ENCODE measurements around the gene EHMT1. TPM values are rescaled to one million over a fixed set of nuclear protein-coding genes. Genes with fewer than 3 reads are reported as not detected.
"Not testable (repeated sequence)": the region's sequence is repeated elsewhere in the genome, so short reads cannot be mapped to it uniquely, and the experiment has no call there.

Gene EHMT1
- total RNA-seq, 1 donor: 46.3 TPM

DNA sequence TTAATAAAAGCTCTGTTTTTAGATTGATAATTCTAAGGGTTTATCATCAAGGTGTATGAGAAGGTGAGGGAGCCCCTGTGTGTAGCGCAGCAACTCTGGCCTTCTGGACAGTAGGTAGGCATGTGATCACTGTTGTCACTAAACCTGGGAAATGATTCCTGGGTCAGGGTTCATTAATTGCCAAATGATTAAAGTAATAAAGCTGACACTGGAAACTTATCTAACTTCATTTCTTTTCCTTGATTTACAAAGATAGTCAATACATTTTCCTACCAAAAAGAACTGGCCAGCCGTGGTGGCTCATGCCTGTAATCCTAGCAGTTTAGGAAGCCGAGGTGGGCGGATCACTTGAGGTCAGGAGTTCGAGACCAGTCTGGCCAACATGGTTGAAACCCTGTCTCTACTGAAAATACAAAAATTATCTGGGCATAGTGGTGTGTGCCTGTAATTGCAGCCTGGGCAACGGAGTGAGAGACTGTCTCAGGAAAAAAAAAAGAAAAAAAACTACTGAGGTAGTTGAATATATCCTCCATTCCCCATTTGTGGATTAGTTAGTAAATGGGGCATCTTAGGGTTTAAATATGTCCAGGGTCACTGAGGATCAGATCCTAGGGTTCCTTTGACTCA, 2.4 kb downstream of the EHMT1 start:
- Histone ChIP-seq H3K4me1 (ENCODE audit: insufficient read depth, low read length) (peaks cover 25% of the 10 kb centered on the region), H3K79me2 (ENCODE audit: insufficient read depth, low read length) (peaks cover 81% of the 10 kb centered on the region), H3K4me3 (ENCODE audit: insufficient read depth, low read length) (no peak overlapping the region), H3K4me2 (ENCODE audit: insufficient read depth, low read length) (peak overlapping the region; percentile 80), H3K9me3 (ENCODE audit: low read depth, low read length) (no peaks in the 10 kb centered on the region), H3K36me3 (ENCODE audit: insufficient read depth, low read length) (peaks cover under 1% of the 10 kb centered on the region), H3K27me3 (ENCODE audit: insufficient read depth, low read length) (no peaks in the 10 kb centered on the region), H3K27ac (ENCODE audit: low read depth, low read length) (no peak overlapping the region), H2AFZ (ENCODE audit: low read length) (no peak overlapping the region), H4K20me1 (ENCODE audit: insufficient read depth, low read length) (peaks cover 34% of the 10 kb centered on the region)
- TF ChIP-seq, protein P1, sequence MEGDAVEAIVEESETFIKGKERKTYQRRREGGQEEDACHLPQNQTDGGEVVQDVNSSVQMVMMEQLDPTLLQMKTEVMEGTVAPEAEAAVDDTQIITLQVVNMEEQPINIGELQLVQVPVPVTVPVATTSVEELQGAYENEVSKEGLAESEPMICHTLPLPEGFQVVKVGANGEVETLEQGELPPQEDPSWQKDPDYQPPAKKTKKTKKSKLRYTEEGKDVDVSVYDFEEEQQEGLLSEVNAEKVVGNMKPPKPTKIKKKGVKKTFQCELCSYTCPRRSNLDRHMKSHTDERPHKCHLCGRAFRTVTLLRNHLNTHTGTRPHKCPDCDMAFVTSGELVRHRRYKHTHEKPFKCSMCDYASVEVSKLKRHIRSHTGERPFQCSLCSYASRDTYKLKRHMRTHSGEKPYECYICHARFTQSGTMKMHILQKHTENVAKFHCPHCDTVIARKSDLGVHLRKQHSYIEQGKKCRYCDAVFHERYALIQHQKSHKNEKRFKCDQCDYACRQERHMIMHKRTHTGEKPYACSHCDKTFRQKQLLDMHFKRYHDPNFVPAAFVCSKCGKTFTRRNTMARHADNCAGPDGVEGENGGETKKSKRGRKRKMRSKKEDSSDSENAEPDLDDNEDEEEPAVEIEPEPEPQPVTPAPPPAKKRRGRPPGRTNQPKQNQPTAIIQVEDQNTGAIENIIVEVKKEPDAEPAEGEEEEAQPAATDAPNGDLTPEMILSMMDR (IDR thresholded peaks at IDR 0.05; ENCODE audit: extremely low read depth, low read depth, low read length): peak; percentile 35
- DNase-seq (ENCODE audit: insufficient read length, low spot score, missing footprints): peak; percentile 69

DNA sequence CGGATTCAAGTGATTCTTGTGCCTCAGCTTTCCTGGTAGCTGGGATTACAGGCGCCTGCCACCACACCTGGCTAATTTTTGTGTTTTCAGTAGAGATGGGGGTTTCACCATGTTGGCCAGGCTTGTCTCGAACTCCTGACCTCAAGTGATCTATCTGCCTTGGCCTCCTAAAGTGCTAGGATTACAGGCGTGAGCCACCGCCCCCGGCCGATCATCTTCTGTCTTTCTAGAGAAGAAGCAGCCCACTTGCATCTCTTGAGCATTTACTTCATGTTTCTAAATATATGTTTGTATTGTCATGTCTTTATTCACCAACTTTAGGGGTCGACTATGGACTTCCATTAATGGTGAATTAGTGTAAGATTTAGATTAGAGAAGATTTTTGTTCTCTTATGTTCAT, 3.4 kb downstream of the EHMT1 start:
- H2AFZ ChIP-seq (ENCODE audit: low read length): not testable (repeated sequence)
- peaks cover 83% of the 10 kb centered on the region for H3K79me2 ChIP-seq (ENCODE audit: insufficient read depth, low read length)

DNA sequence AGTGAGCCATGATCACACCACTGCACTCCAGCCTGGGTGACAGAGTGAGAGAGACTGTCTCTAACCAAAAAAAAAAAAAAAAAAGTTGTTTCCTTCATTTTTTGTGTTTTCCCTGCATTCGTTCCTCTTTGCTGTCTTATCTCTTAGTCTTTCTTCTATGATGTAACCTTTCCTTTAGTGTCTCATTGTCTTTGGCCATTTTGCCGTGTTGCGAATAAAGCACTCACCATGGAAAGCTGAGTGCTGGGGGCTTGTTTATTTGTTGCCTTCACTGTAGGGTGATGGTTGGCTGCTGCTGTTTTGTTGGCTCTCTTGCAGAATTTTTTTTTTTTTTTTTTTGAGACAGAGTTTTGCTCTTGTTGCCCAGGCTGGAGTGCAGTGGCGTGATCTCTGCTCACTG, 7.7 kb downstream of the EHMT1 start:
- no peaks in the 10 kb centered on the region for H3K27me3 ChIP-seq (ENCODE audit: insufficient read depth, low read length)
- no peak for DNase-seq (ENCODE audit: insufficient read length, low spot score, missing footprints)
- no peak overlapping the region for H3K27ac ChIP-seq (ENCODE audit: low read depth, low read length)
- H3K79me2 ChIP-seq (ENCODE audit: insufficient read depth, low read length): peaks cover 93% of the 10 kb centered on the region
- peaks cover 43% of the 10 kb centered on the region for H4K20me1 ChIP-seq (ENCODE audit: insufficient read depth, low read length)
- H3K4me3 ChIP-seq (ENCODE audit: insufficient read depth, low read length): no peak overlapping the region
- TF ChIP-seq, protein P1 (IDR thresholded peaks at IDR 0.05; ENCODE audit: extremely low read depth, low read depth, low read length): no peak
- no peak overlapping the region for H3K4me2 ChIP-seq (ENCODE audit: insufficient read depth, low read length)
- H3K9me3 ChIP-seq (ENCODE audit: low read depth, low read length): no peaks in the 10 kb centered on the region
- H3K4me1 ChIP-seq (ENCODE audit: insufficient read depth, low read length): peaks cover 10% of the 10 kb centered on the region
- H3K36me3 ChIP-seq (ENCODE audit: insufficient read depth, low read length): no peaks in the 10 kb centered on the region
- H2AFZ ChIP-seq (ENCODE audit: low read length): no peak overlapping the region

More for the DNA sequence above, 3.4 kb downstream of the EHMT1 start:
- not testable (repeated sequence) for H3K4me3 ChIP-seq (ENCODE audit: insufficient read depth, low read length); DNase-seq (ENCODE audit: insufficient read length, low spot score, missing footprints); H3K4me2 ChIP-seq (ENCODE audit: insufficient read depth, low read length); H3K36me3 ChIP-seq (ENCODE audit: insufficient read depth, low read length); H3K9me3 ChIP-seq (ENCODE audit: low read depth, low read length); H3K27ac ChIP-seq (ENCODE audit: low read depth, low read length); H3K27me3 ChIP-seq (ENCODE audit: insufficient read depth, low read length)
- H3K4me1 ChIP-seq (ENCODE audit: insufficient read depth, low read length): peaks cover 25% of the 10 kb centered on the region
- H4K20me1 ChIP-seq (ENCODE audit: insufficient read depth, low read length): peaks cover 37% of the 10 kb centered on the region

DNA sequence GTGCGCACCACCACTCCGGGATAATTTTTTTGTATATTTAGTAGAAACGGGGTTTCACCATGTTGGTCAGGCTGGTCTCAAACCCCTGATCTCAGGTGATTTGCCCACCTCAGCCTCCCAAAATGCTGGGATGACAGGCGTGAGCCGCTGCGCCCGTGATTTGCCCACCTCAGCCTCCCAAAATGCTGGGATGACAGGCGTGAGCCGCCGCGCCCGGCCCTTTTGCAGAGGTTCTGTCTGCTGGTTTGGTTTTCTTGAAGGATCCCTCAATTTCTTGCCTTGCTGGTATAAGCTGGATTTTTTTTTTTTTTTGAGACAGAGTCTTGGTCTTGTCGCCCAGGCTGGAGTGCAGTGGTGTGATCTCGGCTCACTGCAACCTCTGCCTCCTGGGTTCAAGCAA, 8.6 kb downstream of the EHMT1 start:
- H4K20me1 ChIP-seq (ENCODE audit: insufficient read depth, low read length): peaks cover 46% of the 10 kb centered on the region
- DNase-seq (ENCODE audit: insufficient read length, low spot score, missing footprints); H3K27me3 ChIP-seq (ENCODE audit: insufficient read depth, low read length); H3K36me3 ChIP-seq (ENCODE audit: insufficient read depth, low read length); H3K4me3 ChIP-seq (ENCODE audit: insufficient read depth, low read length); H3K9me3 ChIP-seq (ENCODE audit: low read depth, low read length); H3K27ac ChIP-seq (ENCODE audit: low read depth, low read length); H3K4me2 ChIP-seq (ENCODE audit: insufficient read depth, low read length); H2AFZ ChIP-seq (ENCODE audit: low read length): not testable (repeated sequence)
- H3K4me1 ChIP-seq (ENCODE audit: insufficient read depth, low read length): peaks cover 10% of the 10 kb centered on the region
- H3K79me2 ChIP-seq (ENCODE audit: insufficient read depth, low read length): peaks cover 95% of the 10 kb centered on the region

DNA sequence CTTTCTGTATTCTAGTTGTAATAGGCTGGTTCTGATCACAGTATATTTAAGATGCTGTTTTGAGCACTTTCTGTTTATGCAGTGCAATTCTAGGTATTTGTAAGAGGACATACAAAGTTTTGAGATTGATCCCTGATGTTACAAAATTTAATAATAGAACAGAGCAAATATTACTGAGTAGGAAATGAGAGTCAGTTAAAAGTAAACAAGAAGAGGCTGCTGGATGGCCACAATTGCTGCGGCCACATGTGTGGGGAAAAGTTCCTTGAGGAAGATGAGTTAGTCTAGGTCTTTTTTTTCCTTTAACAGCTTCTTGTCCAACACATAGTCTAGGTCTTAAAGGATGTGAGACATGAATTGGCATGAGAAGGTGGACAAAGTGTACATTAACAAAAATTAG, 11.3 kb downstream of the EHMT1 start:
- Histone ChIP-seq H3K4me3 (ENCODE audit: insufficient read depth, low read length) (no peak overlapping the region), H3K9me3 (ENCODE audit: low read depth, low read length) (no peaks in the 10 kb centered on the region), H3K36me3 (ENCODE audit: insufficient read depth, low read length) (no peaks in the 10 kb centered on the region), H3K4me1 (ENCODE audit: insufficient read depth, low read length) (peaks cover 17% of the 10 kb centered on the region), H2AFZ (ENCODE audit: low read length) (no peak overlapping the region), H3K4me2 (ENCODE audit: insufficient read depth, low read length) (peak overlapping the region; percentile 18), H3K27me3 (ENCODE audit: insufficient read depth, low read length) (no peaks in the 10 kb centered on the region), H4K20me1 (ENCODE audit: insufficient read depth, low read length) (peaks cover 54% of the 10 kb centered on the region), H3K79me2 (ENCODE audit: insufficient read depth, low read length) (peaks cover 94% of the 10 kb centered on the region), H3K27ac (ENCODE audit: low read depth, low read length) (peak overlapping the region; percentile 18)
- TF ChIP-seq, protein P1 (IDR thresholded peaks at IDR 0.05; ENCODE audit: extremely low read depth, low read depth, low read length): no peak
- peak; percentile 61 for DNase-seq (ENCODE audit: insufficient read length, low spot score, missing footprints)
